Epithelial cell of prostate (primary cell): ENCODE measurements around the gene NUP160.
A peak's percentile ranks its signal among the peaks of the same experiment; 100 is the strongest.
"Not testable (repeated sequence)": the region's sequence is repeated elsewhere in the genome, so short reads cannot be mapped to it uniquely, and the experiment has no call there.

Source experiments
- DNase-seq: peaks from one replicate; pipeline ENCODE4 v3.0.0-alpha.2; 2011; ENCODE audit warnings: low read depth, low spot score
- H3K27ac ChIP-seq: fragments of 450-650 bp; 2 replicates; pipeline ENCODE4 v1.5.1; 2017; ENCODE audit warnings: mild to moderate bottlenecking

The NUP160 gene

GRCh38 chr11:47797633-47798032, 50.5 kb downstream of the NUP160 start:
- H3K27ac ChIP-seq = no peak overlapping the region
- DNase-seq = peak; percentile 48

GRCh38 chr11:47791774-47792430, 56.2 kb downstream of the NUP160 start:
- H3K27ac ChIP-seq = no peak overlapping the region
- no peak for DNase-seq

- not testable (repeated sequence) for H3K27ac ChIP-seq, DNase-seq
These were observed 58.1 kb downstream of the NUP160 start for GRCh38 chr11:47790017-47790416.

- DNase-seq = no peak
These were observed 60.0 kb downstream of the NUP160 start for GRCh38 chr11:47788181-47788580.

GRCh38 chr11:47786373-47786772, 61.8 kb downstream of the NUP160 start:
- DNase-seq = no peak
- no peak overlapping the region for H3K27ac ChIP-seq

More at GRCh38 chr11:47788181-47788580, 60.0 kb downstream of the NUP160 start:
- H3K27ac ChIP-seq = no peak overlapping the region

GRCh38 chr11:47784785-47785381, 63.3 kb downstream of the NUP160 start:
- H3K27ac ChIP-seq = no peak overlapping the region
- DNase-seq = no peak

GRCh38 chr11:47783087-47783610, 65.0 kb downstream of the NUP160 start:
- no peak for DNase-seq
- no peak overlapping the region for H3K27ac ChIP-seq

- H3K27ac ChIP-seq = no peak overlapping the region
- no peak for DNase-seq
These were observed 69.2 kb downstream of the NUP160 start for GRCh38 chr11:47778878-47779483.

GRCh38 chr11:47775240-47775869, 72.8 kb downstream of the NUP160 start:
- no peak overlapping the region for H3K27ac ChIP-seq
- DNase-seq = no peak

- H3K27ac ChIP-seq = no peak overlapping the region
- no peak for DNase-seq
These were observed 74.3 kb downstream of the NUP160 start for GRCh38 chr11:47773882-47774281.

- H3K27ac ChIP-seq, DNase-seq: not testable (repeated sequence)
These were observed 78.6 kb downstream of the NUP160 start for GRCh38 chr11:47769556-47769955.

- H3K27ac ChIP-seq = peak overlapping the region; percentile 99
- DNase-seq = peak; percentile 12
These were observed 80.0 kb downstream of the NUP160 start for GRCh38 chr11:47768101-47768612.

GRCh38 chr11:47766509-47767227, 81.5 kb downstream of the NUP160 start:
- peak overlapping the region; percentile 99 for H3K27ac ChIP-seq
- peak; percentile 36 for DNase-seq

GRCh38 chr11:47765086-47765485, 83.1 kb downstream of the NUP160 start:
- peak overlapping the region; percentile 99 for H3K27ac ChIP-seq
- DNase-seq = no peak

GRCh38 chr11:47759291-47759690, 88.9 kb downstream of the NUP160 start:
- not testable (repeated sequence) for DNase-seq, H3K27ac ChIP-seq

GRCh38 chr11:47756208-47756607, 91.9 kb downstream of the NUP160 start:
- H3K27ac ChIP-seq = no peak overlapping the region
- no peak for DNase-seq

GRCh38 chr11:47750725-47751124, 97.4 kb downstream of the NUP160 start:
- no peak for DNase-seq
- no peak overlapping the region for H3K27ac ChIP-seq

- DNase-seq, H3K27ac ChIP-seq: not testable (repeated sequence)
These were observed 105.7 kb downstream of the NUP160 start for GRCh38 chr11:47742494-47742893.

GRCh38 chr11:47737817-47738216, 110.3 kb downstream of the NUP160 start:
- DNase-seq, H3K27ac ChIP-seq: not testable (repeated sequence)

GRCh38 chr11:47732271-47732670, 115.9 kb downstream of the NUP160 start:
- no peak overlapping the region for H3K27ac ChIP-seq
- DNase-seq = no peak
